Sigmoid colon (tissue), 4 donors: ENCODE data around the gene BPNT1.

Experiments
- POLR2A ChIP-seq, 2 donors: fragments of 450-650 bp; IDR thresholded peaks; one replicate each; pipeline ENCODE4 v1.6.1; 2016; ENCODE audit warnings: antibody characterized with exemption in 2 of 2, mild to moderate bottlenecking in 2 of 2, moderate library complexity in 2 of 2
- POLR2AphosphoS5 ChIP-seq, 4 donors: sonication (generic); formaldehyde crosslinking; IDR thresholded peaks; one replicate each; pipeline ENCODE4 v1.6.1; 2017; ENCODE audit warnings: antibody characterized with exemption in 4 of 4

DNA sequence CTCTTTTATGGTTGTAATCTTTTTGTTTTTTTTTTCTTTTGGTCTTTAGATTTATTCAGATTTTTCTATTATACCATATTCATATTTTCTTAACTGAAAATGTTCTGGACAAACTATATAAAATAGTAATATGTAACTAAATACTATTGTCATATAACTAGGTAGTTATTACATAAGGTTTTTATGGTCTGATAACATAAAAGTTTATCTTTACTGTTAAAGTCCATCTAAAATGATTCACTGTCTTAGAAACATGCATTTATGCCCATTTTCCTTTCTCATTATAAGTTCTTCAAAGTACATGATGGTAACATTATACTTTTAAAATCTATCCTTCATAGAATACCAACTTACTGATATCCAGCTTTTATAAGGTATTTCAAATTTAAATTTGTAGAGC is 33.5 kb upstream of the BPNT1 start:
- TF ChIP-seq POLR2AphosphoS5 (IDR thresholded peaks at IDR 0.05): no peak
- TF ChIP-seq POLR2A (IDR thresholded peaks at IDR 0.05): no peak
